WTC11 (cell line): ENCODE results near the gene MFSD2A. TPM values are rescaled to one million over a fixed set of nuclear protein-coding genes. Genes with fewer than 3 reads are reported as not detected.
A peak's percentile ranks its signal among the peaks of the same experiment; 100 is the strongest.

Source experiments
- ATAC-seq: fragments of 200-7000 bp; cut with Tn5 transposase; 2 replicates; pipeline ENCODE4 v1.10.0; 2021; ENCODE audit warnings: mild to moderate bottlenecking, moderate library complexity
- CTCF ChIA-PET: fragments of 300-600 bp; sonication (Branson Sonifier 250); formaldehyde crosslinking; loops from one replicate; lab custom pipeline; 2021; ENCODE audit warnings: antibody characterized with exemption; lab: Charles Lee
- POLR2A ChIA-PET: fragments of 350-600 bp; sonication (Branson Sonifier 250); formaldehyde crosslinking; loops from one replicate; lab custom pipeline; 2021; ENCODE audit warnings: antibody characterized with exemption; lab: Charles Lee
- DNase-seq: peaks from one replicate; pipeline ENCODE4 v3.0.0; 2021; ENCODE audit warnings: low spot score
- H3K27ac Mint-ChIP-seq: 2 replicates; pipeline ENCODE4 v1.8.0; 2021; ENCODE audit warnings: mixed read lengths
- H3K27me3 Mint-ChIP-seq: 2 replicates; pipeline ENCODE4 v1.8.0; 2021; ENCODE audit warnings: low read depth, mild to moderate bottlenecking, moderate library complexity, mixed read lengths
- H3K36me3 Mint-ChIP-seq: 2 replicates; pipeline ENCODE4 v1.8.0; 2021; ENCODE audit warnings: mixed read lengths
- H3K4me1 Mint-ChIP-seq: 2 replicates; pipeline ENCODE4 v1.8.0; 2022; ENCODE audit warnings: mixed read lengths
- H3K4me3 Mint-ChIP-seq: 2 replicates; pipeline ENCODE4 v1.8.0; 2021; ENCODE audit warnings: mild to moderate bottlenecking, moderate library complexity, mixed read lengths
- H3K9me3 Mint-ChIP-seq: 2 replicates; pipeline ENCODE4 v1.8.0; 2021; ENCODE audit warnings: mixed read lengths
- ATF1 ChIP-seq: sonication (generic); formaldehyde crosslinking; IDR thresholded peaks from 2 replicates; pipeline ENCODE4 v1.8.1; 2023; ENCODE audit warnings: mild to moderate bottlenecking, moderate library complexity, missing genetic modification reagents
- CBFB ChIP-seq: sonication (generic); formaldehyde crosslinking; IDR thresholded peaks from 2 replicates; pipeline ENCODE4 v1.8.1; 2022; ENCODE audit warnings: mild to moderate bottlenecking, low read depth, missing genetic modification reagents
- CREB1 ChIP-seq: sonication (generic); formaldehyde crosslinking; IDR thresholded peaks from 2 replicates; pipeline ENCODE4 v1.8.0; 2023; ENCODE audit warnings: mild to moderate bottlenecking, missing genetic modification reagents
- CREM ChIP-seq: sonication (generic); formaldehyde crosslinking; IDR thresholded peaks from 2 replicates; pipeline ENCODE4 v1.8.1; 2022; ENCODE audit warnings: mild to moderate bottlenecking, missing genetic modification reagents, moderate library complexity
- ETV6 ChIP-seq: sonication (generic); formaldehyde crosslinking; IDR thresholded peaks from 2 replicates; pipeline ENCODE4 v1.8.1; 2022; ENCODE audit warnings: mild to moderate bottlenecking, missing genetic modification reagents
- FOXP1 ChIP-seq: sonication (generic); formaldehyde crosslinking; IDR thresholded peaks from 2 replicates; pipeline ENCODE4 v1.8.0; 2022; ENCODE audit warnings: missing genetic modification reagents, mild to moderate bottlenecking, moderate library complexity, borderline replicate concordance
- GRHL2 ChIP-seq: fragments of 250-450 bp; sonication (Bioruptor Pico); IDR thresholded peaks from 2 replicates; pipeline ENCODE4 v1.8.0; 2022; ENCODE audit warnings: mild to moderate bottlenecking, moderate library complexity; ENCODE audit not compliant: insufficient replicate concordance, severe bottlenecking
- PRRX2 ChIP-seq: fragments of 250-450 bp; sonication (Bioruptor Pico); IDR thresholded peaks from 2 replicates; pipeline ENCODE4 v1.8.0; 2021; ENCODE audit warnings: mild to moderate bottlenecking
- RELA ChIP-seq: sonication (generic); formaldehyde crosslinking; IDR thresholded peaks from 2 replicates; pipeline ENCODE4 v1.8.1; 2022; ENCODE audit warnings: missing genetic modification reagents, mild to moderate bottlenecking, borderline replicate concordance
- SMAD3 ChIP-seq: sonication (generic); formaldehyde crosslinking; IDR thresholded peaks from 2 replicates; pipeline ENCODE4 v1.8.0; 2022; ENCODE audit warnings: missing genetic modification reagents, mild to moderate bottlenecking, borderline replicate concordance
- SP1 ChIP-seq: sonication (generic); formaldehyde crosslinking; conservative IDR thresholded peaks from 2 replicates; pipeline ENCODE4 v1.8.1; 2022; ENCODE audit warnings: missing genetic modification reagents
- TEAD1 ChIP-seq: sonication (generic); formaldehyde crosslinking; IDR thresholded peaks from 2 replicates; pipeline ENCODE4 v1.8.0; 2022; ENCODE audit warnings: mild to moderate bottlenecking, missing genetic modification reagents
- TEAD4 ChIP-seq: sonication (generic); formaldehyde crosslinking; IDR thresholded peaks from 2 replicates; pipeline ENCODE4 v1.8.0; 2022; ENCODE audit warnings: mild to moderate bottlenecking, missing genetic modification reagents
- TP53 ChIP-seq: sonication (generic); formaldehyde crosslinking; IDR thresholded peaks from 2 replicates; pipeline ENCODE4 v1.8.1; 2023; ENCODE audit warnings: mild to moderate bottlenecking, missing genetic modification reagents
- ZBTB21 ChIP-seq: sonication (generic); formaldehyde crosslinking; IDR thresholded peaks from 2 replicates; pipeline ENCODE4 v1.8.1; 2023; ENCODE audit warnings: mild to moderate bottlenecking, missing genetic modification reagents, borderline replicate concordance
- ZNF138 ChIP-seq: sonication (generic); formaldehyde crosslinking; conservative IDR thresholded peaks from 2 replicates; pipeline ENCODE4 v1.8.1; 2022; ENCODE audit warnings: mild to moderate bottlenecking, moderate library complexity, missing genetic modification reagents
- ZNF263 ChIP-seq: sonication (generic); formaldehyde crosslinking; IDR thresholded peaks from 2 replicates; pipeline ENCODE4 v1.8.1; 2022; ENCODE audit warnings: low read depth, mild to moderate bottlenecking, moderate library complexity, missing genetic modification reagents
- ZNF396 ChIP-seq: fragments of 250-450 bp; sonication (Bioruptor Pico); IDR thresholded peaks from 2 replicates; pipeline ENCODE4 v1.8.0; 2021; ENCODE audit warnings: mild to moderate bottlenecking, moderate library complexity, borderline replicate concordance
- ZNF423 ChIP-seq: fragments of 250-450 bp; sonication (Bioruptor Pico); IDR thresholded peaks from 2 replicates; pipeline ENCODE4 v2.1.2; 2022; ENCODE audit warnings: mild to moderate bottlenecking, moderate library complexity
- total RNA-seq: library from RNA; stranded (reverse); gene quantifications from 3 replicates; pipeline ENCODE4 v1.2.3, GENCODE V29; 2021
- TF ChIP-seq, protein P1 (sequence below): sonication (generic); formaldehyde crosslinking; IDR thresholded peaks from 2 replicates; pipeline ENCODE4 v1.8.1; 2022; ENCODE audit warnings: missing genetic modification reagents, borderline replicate concordance
- TF ChIP-seq, protein P2 (sequence below): sonication (generic); formaldehyde crosslinking; IDR thresholded peaks from 2 replicates; pipeline ENCODE4 v1.8.1; 2023; ENCODE audit warnings: mild to moderate bottlenecking, moderate library complexity, missing genetic modification reagents
- TF ChIP-seq, protein P3 (sequence below): sonication (generic); formaldehyde crosslinking; conservative IDR thresholded peaks from 2 replicates; pipeline ENCODE4 v1.8.1; 2023; ENCODE audit warnings: mild to moderate bottlenecking, low read depth, missing genetic modification reagents, moderate library complexity
- TF ChIP-seq, protein P4 (sequence below): sonication (generic); formaldehyde crosslinking; IDR thresholded peaks from 2 replicates; pipeline ENCODE4 v1.8.1; 2023; ENCODE audit warnings: mild to moderate bottlenecking, missing genetic modification reagents, moderate library complexity
- TF ChIP-seq, protein P5 (sequence below): sonication (generic); formaldehyde crosslinking; IDR thresholded peaks from 2 replicates; pipeline ENCODE4 v1.8.1; 2022; ENCODE audit warnings: mild to moderate bottlenecking, moderate library complexity, missing genetic modification reagents
- TF ChIP-seq, protein P6 (sequence below): sonication (generic); formaldehyde crosslinking; IDR thresholded peaks from 2 replicates; pipeline ENCODE4 v1.8.1; 2023; ENCODE audit warnings: mild to moderate bottlenecking, missing genetic modification reagents
- TF ChIP-seq, protein P7 (sequence below): fragments of 250-450 bp; sonication (Bioruptor Pico); IDR thresholded peaks from 2 replicates; pipeline ENCODE4 v1.9.0; 2021; ENCODE audit warnings: mild to moderate bottlenecking
- TF ChIP-seq, protein P8 (sequence below): sonication (generic); formaldehyde crosslinking; conservative IDR thresholded peaks from 2 replicates; pipeline ENCODE4 v1.8.1; 2022; ENCODE audit warnings: mild to moderate bottlenecking, missing genetic modification reagents
- TF ChIP-seq, protein P9 (sequence below): sonication (generic); formaldehyde crosslinking; IDR thresholded peaks from 2 replicates; pipeline ENCODE4 v1.8.0; 2022; ENCODE audit warnings: mild to moderate bottlenecking, missing genetic modification reagents

MFSD2A gene
- total RNA-seq, 1 experiment from 2014 or later: 14.0 TPM

DNA sequence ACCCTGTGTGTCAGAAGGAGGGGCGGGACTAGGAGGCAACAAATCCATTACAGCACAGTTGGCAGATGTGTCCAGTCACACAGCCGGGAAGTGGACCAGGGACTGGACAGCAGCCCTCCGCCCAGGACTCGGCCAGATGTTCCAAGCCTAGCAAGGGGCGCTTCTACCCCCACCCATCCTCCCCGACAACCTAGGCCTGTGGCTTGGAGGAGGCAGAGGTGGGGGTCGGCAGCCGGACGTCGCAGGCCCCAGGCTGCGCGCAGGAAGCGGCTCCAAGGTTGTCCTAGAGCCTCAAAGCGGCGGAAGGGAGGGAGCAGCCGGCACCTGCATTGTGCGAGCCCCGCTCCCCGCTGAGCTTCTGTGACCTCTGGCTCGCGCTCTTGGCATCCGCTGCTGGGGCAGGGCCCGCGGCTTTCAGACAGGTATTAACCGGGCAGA is 32.7 kb upstream of the MFSD2A start:
- ChIA-PET CTCF (interaction anchor here (0.6 to 5.9 kb wide), 10 partner anchors 20 to 389 kb away, joined by 3 to 144 read pairs (median 6); partner anchors contain the start of genes MFSD2A and MYCL), POLR2A (interaction anchor here (0.6 to 0.8 kb wide), 2 partner anchors 20 to 750 kb away, joined by 4 to 5 read pairs; no protein-coding TSS in a partner anchor)
- Mint-ChIP-seq H3K27ac (peak overlapping the region; percentile 89), H3K9me3 (no peaks in the 10 kb centered on the region), H3K4me1 (peaks cover 42% of the 10 kb centered on the region), H3K4me3 (peak overlapping the region; percentile 64), H3K36me3 (no peaks in the 10 kb centered on the region), H3K27me3 (peaks cover 7% of the 10 kb centered on the region; the same call in 1 of the 2 replicates)
- peak; percentile 88 for DNase-seq
- peak; percentile 79 for ATAC-seq
- 0 out of 2 replicates have a peak, but pooled peaks have one; percentile 43 for TF ChIP-seq ZNF138
- TF ChIP-seq, protein P1, sequence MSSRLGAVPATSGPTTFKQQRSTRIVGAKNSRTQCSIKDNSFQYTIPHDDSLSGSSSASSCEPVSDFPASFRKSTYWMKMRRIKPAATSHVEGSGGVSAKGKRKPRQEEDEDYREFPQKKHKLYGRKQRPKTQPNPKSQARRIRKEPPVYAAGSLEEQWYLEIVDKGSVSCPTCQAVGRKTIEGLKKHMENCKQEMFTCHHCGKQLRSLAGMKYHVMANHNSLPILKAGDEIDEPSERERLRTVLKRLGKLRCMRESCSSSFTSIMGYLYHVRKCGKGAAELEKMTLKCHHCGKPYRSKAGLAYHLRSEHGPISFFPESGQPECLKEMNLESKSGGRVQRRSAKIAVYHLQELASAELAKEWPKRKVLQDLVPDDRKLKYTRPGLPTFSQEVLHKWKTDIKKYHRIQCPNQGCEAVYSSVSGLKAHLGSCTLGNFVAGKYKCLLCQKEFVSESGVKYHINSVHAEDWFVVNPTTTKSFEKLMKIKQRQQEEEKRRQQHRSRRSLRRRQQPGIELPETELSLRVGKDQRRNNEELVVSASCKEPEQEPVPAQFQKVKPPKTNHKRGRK: no peak
- TF ChIP-seq, protein P2, sequence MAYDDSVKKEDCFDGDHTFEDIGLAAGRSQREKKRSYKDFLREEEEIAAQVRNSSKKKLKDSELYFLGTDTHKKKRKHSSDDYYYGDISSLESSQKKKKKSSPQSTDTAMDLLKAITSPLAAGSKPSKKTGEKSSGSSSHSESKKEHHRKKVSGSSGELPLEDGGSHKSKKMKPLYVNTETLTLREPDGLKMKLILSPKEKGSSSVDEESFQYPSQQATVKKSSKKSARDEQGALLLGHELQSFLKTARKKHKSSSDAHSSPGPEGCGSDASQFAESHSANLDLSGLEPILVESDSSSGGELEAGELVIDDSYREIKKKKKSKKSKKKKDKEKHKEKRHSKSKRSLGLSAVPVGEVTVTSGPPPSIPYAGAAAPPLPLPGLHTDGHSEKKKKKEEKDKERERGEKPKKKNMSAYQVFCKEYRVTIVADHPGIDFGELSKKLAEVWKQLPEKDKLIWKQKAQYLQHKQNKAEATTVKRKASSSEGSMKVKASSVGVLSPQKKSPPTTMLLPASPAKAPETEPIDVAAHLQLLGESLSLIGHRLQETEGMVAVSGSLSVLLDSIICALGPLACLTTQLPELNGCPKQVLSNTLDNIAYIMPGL (CRISPR knock-in tag): peak; percentile 72
- peak; percentile 77; the same call in 1 of the 2 replicates for TF ChIP-seq CREM (CRISPR knock-in tag)
- TF ChIP-seq RELA (CRISPR knock-in tag): 0 out of 2 replicates have a peak, but pooled peaks have one; percentile 43
- TF ChIP-seq, protein P3, sequence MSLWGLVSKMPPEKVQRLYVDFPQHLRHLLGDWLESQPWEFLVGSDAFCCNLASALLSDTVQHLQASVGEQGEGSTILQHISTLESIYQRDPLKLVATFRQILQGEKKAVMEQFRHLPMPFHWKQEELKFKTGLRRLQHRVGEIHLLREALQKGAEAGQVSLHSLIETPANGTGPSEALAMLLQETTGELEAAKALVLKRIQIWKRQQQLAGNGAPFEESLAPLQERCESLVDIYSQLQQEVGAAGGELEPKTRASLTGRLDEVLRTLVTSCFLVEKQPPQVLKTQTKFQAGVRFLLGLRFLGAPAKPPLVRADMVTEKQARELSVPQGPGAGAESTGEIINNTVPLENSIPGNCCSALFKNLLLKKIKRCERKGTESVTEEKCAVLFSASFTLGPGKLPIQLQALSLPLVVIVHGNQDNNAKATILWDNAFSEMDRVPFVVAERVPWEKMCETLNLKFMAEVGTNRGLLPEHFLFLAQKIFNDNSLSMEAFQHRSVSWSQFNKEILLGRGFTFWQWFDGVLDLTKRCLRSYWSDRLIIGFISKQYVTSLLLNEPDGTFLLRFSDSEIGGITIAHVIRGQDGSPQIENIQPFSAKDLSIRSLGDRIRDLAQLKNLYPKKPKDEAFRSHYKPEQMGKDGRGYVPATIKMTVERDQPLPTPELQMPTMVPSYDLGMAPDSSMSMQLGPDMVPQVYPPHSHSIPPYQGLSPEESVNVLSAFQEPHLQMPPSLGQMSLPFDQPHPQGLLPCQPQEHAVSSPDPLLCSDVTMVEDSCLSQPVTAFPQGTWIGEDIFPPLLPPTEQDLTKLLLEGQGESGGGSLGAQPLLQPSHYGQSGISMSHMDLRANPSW (CRISPR knock-in tag): 0 out of 2 replicates have a peak, but pooled peaks have one; percentile 49
- TF ChIP-seq, protein P4, sequence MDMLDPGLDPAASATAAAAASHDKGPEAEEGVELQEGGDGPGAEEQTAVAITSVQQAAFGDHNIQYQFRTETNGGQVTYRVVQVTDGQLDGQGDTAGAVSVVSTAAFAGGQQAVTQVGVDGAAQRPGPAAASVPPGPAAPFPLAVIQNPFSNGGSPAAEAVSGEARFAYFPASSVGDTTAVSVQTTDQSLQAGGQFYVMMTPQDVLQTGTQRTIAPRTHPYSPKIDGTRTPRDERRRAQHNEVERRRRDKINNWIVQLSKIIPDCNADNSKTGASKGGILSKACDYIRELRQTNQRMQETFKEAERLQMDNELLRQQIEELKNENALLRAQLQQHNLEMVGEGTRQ (CRISPR knock-in tag): no peak
- TF ChIP-seq TEAD1 (CRISPR knock-in tag): peak; percentile 92; the same call in 1 of the 2 replicates
- TF ChIP-seq ATF1: no peak
- TF ChIP-seq, protein P5, sequence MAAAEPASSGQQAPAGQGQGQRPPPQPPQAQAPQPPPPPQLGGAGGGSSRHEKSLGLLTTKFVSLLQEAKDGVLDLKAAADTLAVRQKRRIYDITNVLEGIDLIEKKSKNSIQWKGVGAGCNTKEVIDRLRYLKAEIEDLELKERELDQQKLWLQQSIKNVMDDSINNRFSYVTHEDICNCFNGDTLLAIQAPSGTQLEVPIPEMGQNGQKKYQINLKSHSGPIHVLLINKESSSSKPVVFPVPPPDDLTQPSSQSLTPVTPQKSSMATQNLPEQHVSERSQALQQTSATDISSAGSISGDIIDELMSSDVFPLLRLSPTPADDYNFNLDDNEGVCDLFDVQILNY (CRISPR knock-in tag): peak; percentile 75; the same call in 1 of the 2 replicates
- TF ChIP-seq ETV6: peak; percentile 94
- TF ChIP-seq, protein P6, sequence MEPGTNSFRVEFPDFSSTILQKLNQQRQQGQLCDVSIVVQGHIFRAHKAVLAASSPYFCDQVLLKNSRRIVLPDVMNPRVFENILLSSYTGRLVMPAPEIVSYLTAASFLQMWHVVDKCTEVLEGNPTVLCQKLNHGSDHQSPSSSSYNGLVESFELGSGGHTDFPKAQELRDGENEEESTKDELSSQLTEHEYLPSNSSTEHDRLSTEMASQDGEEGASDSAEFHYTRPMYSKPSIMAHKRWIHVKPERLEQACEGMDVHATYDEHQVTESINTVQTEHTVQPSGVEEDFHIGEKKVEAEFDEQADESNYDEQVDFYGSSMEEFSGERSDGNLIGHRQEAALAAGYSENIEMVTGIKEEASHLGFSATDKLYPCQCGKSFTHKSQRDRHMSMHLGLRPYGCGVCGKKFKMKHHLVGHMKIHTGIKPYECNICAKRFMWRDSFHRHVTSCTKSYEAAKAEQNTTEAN (CRISPR knock-in tag): no peak; the same call in 1 of the 2 replicates
- TF ChIP-seq, protein P7, sequence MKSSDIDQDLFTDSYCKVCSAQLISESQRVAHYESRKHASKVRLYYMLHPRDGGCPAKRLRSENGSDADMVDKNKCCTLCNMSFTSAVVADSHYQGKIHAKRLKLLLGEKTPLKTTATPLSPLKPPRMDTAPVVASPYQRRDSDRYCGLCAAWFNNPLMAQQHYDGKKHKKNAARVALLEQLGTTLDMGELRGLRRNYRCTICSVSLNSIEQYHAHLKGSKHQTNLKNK: no peak
- no peak for TF ChIP-seq GRHL2 (CRISPR knock-in tag)
- TF ChIP-seq SP1 (CRISPR knock-in tag): peak; percentile 75; the same call in 1 of the 2 replicates
- TF ChIP-seq ZBTB21 (CRISPR knock-in tag): peak; percentile 90
- TF ChIP-seq ZNF263 (CRISPR knock-in tag): no peak
- TF ChIP-seq, protein P8, sequence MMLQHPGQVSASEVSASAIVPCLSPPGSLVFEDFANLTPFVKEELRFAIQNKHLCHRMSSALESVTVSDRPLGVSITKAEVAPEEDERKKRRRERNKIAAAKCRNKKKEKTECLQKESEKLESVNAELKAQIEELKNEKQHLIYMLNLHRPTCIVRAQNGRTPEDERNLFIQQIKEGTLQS (CRISPR knock-in tag): no peak
- TF ChIP-seq TEAD4 (CRISPR knock-in tag): no peak
- TF ChIP-seq ZNF396 (CRISPR knock-in tag): no peak
- no peak for TF ChIP-seq PRRX2 (CRISPR knock-in tag)
- peak; percentile 83; the same call in 1 of the 2 replicates for TF ChIP-seq TP53 (CRISPR knock-in tag)
- TF ChIP-seq FOXP1 (CRISPR knock-in tag): peak; percentile 67; the same call in 1 of the 2 replicates
- TF ChIP-seq SMAD3: no peak
- peak; percentile 82; the same call in 1 of the 2 replicates for TF ChIP-seq CBFB (CRISPR knock-in tag)
- TF ChIP-seq, protein P9, sequence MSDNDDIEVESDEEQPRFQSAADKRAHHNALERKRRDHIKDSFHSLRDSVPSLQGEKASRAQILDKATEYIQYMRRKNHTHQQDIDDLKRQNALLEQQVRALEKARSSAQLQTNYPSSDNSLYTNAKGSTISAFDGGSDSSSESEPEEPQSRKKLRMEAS (CRISPR knock-in tag): peak; percentile 72
- TF ChIP-seq CREB1 (CRISPR knock-in tag): no peak
- TF ChIP-seq ZNF423 (CRISPR knock-in tag): peak; percentile 85
